Endothelial cell of umbilical vein (primary cell): Measurements from ENCODE around the gene FZD10. TPM values are rescaled to one million over a fixed set of nuclear protein-coding genes. Genes with fewer than 3 reads are reported as not detected.

Experiments used
- BruUV-seq: library from RNA; stranded (reverse); fragments of 400-500 nt; replicated peaks from 2 replicates; lab custom pipeline; 2021; lab: Mats Ljungman, UMichigan
- CTCF ChIA-PET: fragments of 300-600, 350-600 bp; sonication (Branson Sonifier 250); formaldehyde crosslinking; loops from one replicate; lab custom pipeline; 2021; ENCODE audit warnings: antibody characterized with exemption, inconsistent platforms; lab: Charles Lee
- POLR2A ChIA-PET: fragments of 300-600, 350-600 bp; sonication (Branson Sonifier 250); formaldehyde crosslinking; loops from one replicate; lab custom pipeline; 2021; ENCODE audit warnings: antibody characterized with exemption, inconsistent platforms; lab: Charles Lee
- DNase-seq: peaks from one replicate; pipeline ENCODE4 v3.0.0-alpha.2; 2011; ENCODE audit warnings: low read depth, low spot score
- FAIRE-seq: peaks from 2 replicates; lab custom pipeline; 2011; peaks lifted over from hg19 to GRCh38; lab: Jason Lieb, UNC
- H2AFZ ChIP-seq: 2 replicates; pipeline ENCODE4 v1.6.0; 2012; ENCODE audit warnings: low read depth, low read length, control low read depth, inconsistent platforms
- H3K27ac ChIP-seq: 2 replicates; pipeline ENCODE4 v1.5.1; 2011; ENCODE audit warnings: low read depth, mild to moderate bottlenecking, control low read depth, low read length, moderate library complexity; ENCODE audit not compliant: insufficient read depth
- H3K27me3 ChIP-seq, 2 experiments: 2 replicates each; pipeline versions ENCODE4 v1.6.0 to v1.6.1; 2011; ENCODE audit warnings: low read length in 2 of 2, mixed read lengths in 1 of 2; ENCODE audit not compliant: control insufficient read depth in 2 of 2, insufficient read depth in 2 of 2
- H3K36me3 ChIP-seq, 2 experiments: 2 replicates in 1 of 2; 3 replicates in 1 of 2; pipeline ENCODE4 v1.5.1; 2011; ENCODE audit warnings: low read length in 2 of 2, mild to moderate bottlenecking in 1 of 2, moderate library complexity in 1 of 2; ENCODE audit not compliant: control insufficient read depth in 2 of 2, insufficient read depth in 2 of 2; ENCODE audit errors: extremely low read depth in 1 of 2
- H3K4me1 ChIP-seq: 3 replicates; pipeline ENCODE4 v1.5.1; 2011; ENCODE audit warnings: mild to moderate bottlenecking, low read length; ENCODE audit not compliant: control insufficient read depth, insufficient read depth; ENCODE audit errors: extremely low read depth
- H3K4me2 ChIP-seq: 2 replicates; pipeline ENCODE4 v1.6.1; 2011; ENCODE audit warnings: low read length, control low read depth, mixed read lengths; ENCODE audit not compliant: insufficient read depth
- H3K4me3 ChIP-seq, 3 experiments: fragments of 200-600 bp in 1 of 3; sonication (generic), shearing (Covaris generic) in 1 of 3; replicated peaks in 1 of 3; 2 replicates each; pipeline ENCODE4 v1.5.1; 2011 to 2016; ENCODE audit warnings: control low read depth in 3 of 3, low read length in 3 of 3, mild to moderate bottlenecking in 2 of 3, inconsistent platforms in 1 of 3, low read depth in 1 of 3, moderate library complexity in 1 of 3; ENCODE audit not compliant: insufficient read depth in 1 of 3
- H3K79me2 ChIP-seq: 2 replicates; pipeline ENCODE4 v1.6.0; 2012; ENCODE audit warnings: low read length, inconsistent platforms; ENCODE audit not compliant: control insufficient read depth, insufficient read depth
- H3K9ac ChIP-seq: replicated peaks from 2 replicates; pipeline ENCODE3; 2011; ENCODE audit warnings: low read length, control low read depth; ENCODE audit not compliant: insufficient read depth; ENCODE audit errors: extremely low read depth
- H3K9me1 ChIP-seq: replicated peaks from 3 replicates; pipeline ENCODE4 v1.6.0; 2011; ENCODE audit warnings: mild to moderate bottlenecking, low read length; ENCODE audit not compliant: control insufficient read depth, insufficient read depth; ENCODE audit errors: extremely low read depth
- H3K9me3 ChIP-seq: replicated peaks from 2 replicates; pipeline ENCODE4 v1.5.1; 2012; ENCODE audit warnings: low read length, inconsistent platforms; ENCODE audit not compliant: control insufficient read depth, insufficient read depth
- H4K20me1 ChIP-seq: replicated peaks from 2 replicates; pipeline ENCODE3; 2011; ENCODE audit warnings: mild to moderate bottlenecking, low read length; ENCODE audit not compliant: control insufficient read depth, insufficient read depth; ENCODE audit errors: extremely low read depth
- EZH2 ChIP-seq: IDR thresholded peaks from 2 replicates; pipeline ENCODE4 v1.6.1; 2012; ENCODE audit warnings: borderline replicate concordance, low read depth, mild to moderate bottlenecking, moderate library complexity, low read length, inconsistent platforms; ENCODE audit not compliant: severe bottlenecking
- FOS ChIP-seq: IDR thresholded peaks from 2 replicates; pipeline ENCODE4 v1.6.1; 2011; ENCODE audit warnings: mild to moderate bottlenecking, low read length, moderate library complexity, borderline replicate concordance; ENCODE audit not compliant: insufficient read depth
- GATA2 ChIP-seq: IDR thresholded peaks from 2 replicates; pipeline ENCODE4 v1.7.0; 2011; ENCODE audit warnings: low read depth, mild to moderate bottlenecking, moderate library complexity, mixed read lengths, low read length; ENCODE audit not compliant: insufficient read length, insufficient read depth
- JUN ChIP-seq: IDR thresholded peaks from 2 replicates; pipeline ENCODE4 v1.6.1; 2011; ENCODE audit warnings: borderline replicate concordance, low read depth; ENCODE audit not compliant: insufficient read length, insufficient read depth
- MYC ChIP-seq: IDR thresholded peaks from one replicate; pipeline ENCODE4 v1.6.1; 2011; ENCODE audit warnings: mild to moderate bottlenecking, low read depth, low read length
- POLR2A ChIP-seq: IDR thresholded peaks from 2 replicates; pipeline ENCODE4 v1.6.1; 2012; ENCODE audit warnings: low read depth, mild to moderate bottlenecking, control low read depth, low read length
- POLR2AphosphoS5 ChIP-seq: IDR thresholded peaks from 2 replicates; pipeline ENCODE4 v1.6.1; 2012; ENCODE audit warnings: low read depth, mild to moderate bottlenecking, control low read depth, low read length, moderate library complexity; ENCODE audit not compliant: insufficient read depth
- dilution Hi-C: fragments of 300-500 bp; cut with MboI; formaldehyde crosslinking; loops from one replicate; pipeline ENCODE4 v1.15.0; 2019; ENCODE audit warnings: low sequenced_read_pairs; ENCODE audit not compliant: extremely low pct_ligation_motif_present
- intact Hi-C: fragments of 100-400 bp; cut with micrococcal nuclease; formaldehyde crosslinking; loops from one replicate; pipeline ENCODE4 v1.10.0; 2022
- polyA plus RNA-seq, 4 experiments: library from polyadenylated mRNA; depleted of rRNA in 3 of 4; stranded (reverse) in 3 of 4; unstranded in 1 of 4; fragments of >200 nt; gene quantifications; 2 replicates each; pipeline versions ENCODE4 v1.2.1 to v1.2.3, GENCODE V29; 2011 to 2012; ENCODE audit warnings: missing spikeins in 1 of 4
- total RNA-seq: library from RNA; stranded (reverse); gene quantifications from 2 replicates; pipeline ENCODE4 v1.2.3, GENCODE V29; 2021
- TF ChIP-seq, protein P1 (sequence below): IDR thresholded peaks from 2 replicates; pipeline ENCODE4 v1.6.1; 2011; ENCODE audit not compliant: insufficient read depth, insufficient read length
- TF ChIP-seq, protein P2 (sequence below), 2 donors: IDR thresholded peaks; 1 replicate in 1 of 2; 2 replicates in 1 of 2; pipeline ENCODE4 v1.5.1; 2011; ENCODE audit warnings: low read length in 2 of 2, mild to moderate bottlenecking in 2 of 2, moderate library complexity in 2 of 2, control low read depth in 1 of 2, inconsistent platforms in 1 of 2, low read depth in 1 of 2; ENCODE audit not compliant: insufficient read depth in 1 of 2; ENCODE audit errors: extremely low read depth in 1 of 2

FZD10 gene
- total and polyA plus RNA-seq, 2 donors (not counting 3 experiments of a cell fraction or from before 2014, with no cell fraction given): not detected

DNA sequence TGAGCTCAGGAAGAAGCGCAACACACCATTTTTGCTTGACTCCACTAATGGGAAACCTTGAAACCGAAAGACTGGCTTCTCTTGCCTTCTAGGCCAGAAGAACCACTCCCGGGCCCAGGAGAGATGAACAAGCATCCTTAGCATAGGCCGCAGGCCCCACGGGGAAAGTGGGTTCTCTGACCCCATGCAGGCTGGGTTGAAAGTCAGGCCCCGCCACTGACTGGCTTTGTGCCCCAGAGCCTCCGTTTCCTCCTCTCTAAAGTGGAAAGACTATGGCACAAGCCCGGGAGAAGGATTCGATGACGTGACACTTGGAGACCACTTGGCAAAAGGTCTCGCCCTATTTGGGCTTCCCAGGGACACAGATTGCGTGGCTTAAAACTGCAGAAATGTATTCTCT, 9.9 kb upstream of the FZD10 start:
- CTCF ChIA-PET: no interaction called here
- no TSS peak for BruUV-seq
- no peaks in the 10 kb centered on the region for H3K36me3 ChIP-seq

More for the DNA sequence above, 9.9 kb upstream of the FZD10 start:
- Histone ChIP-seq H2AFZ (no peak overlapping the region), H3K4me1 (no peaks in the 10 kb centered on the region), H3K9ac (no peak overlapping the region), H3K27me3 (no peaks in the 10 kb centered on the region), H3K4me3 (no peak overlapping the region), H3K9me3 (no peaks in the 10 kb centered on the region), H3K79me2 (no peaks in the 10 kb centered on the region), H3K9me1 (no peaks in the 10 kb centered on the region), H4K20me1 (no peaks in the 10 kb centered on the region), H3K27ac (no peak overlapping the region), H3K4me2 (no peak overlapping the region)
- intact Hi-C loops (no loop called here), dilution Hi-C loops (no loop called here)
- POLR2A ChIA-PET: no interaction called here
- DNase-seq: no peak
- no peak for FAIRE-seq
- TF ChIP-seq, protein P1, sequence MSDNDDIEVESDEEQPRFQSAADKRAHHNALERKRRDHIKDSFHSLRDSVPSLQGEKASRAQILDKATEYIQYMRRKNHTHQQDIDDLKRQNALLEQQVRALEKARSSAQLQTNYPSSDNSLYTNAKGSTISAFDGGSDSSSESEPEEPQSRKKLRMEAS: no peak
- TF ChIP-seq EZH2 (no peak), JUN (no peak), POLR2AphosphoS5 (no peak), POLR2A (no peak), MYC (no peak), GATA2 (no peak), FOS (no peak)
- TF ChIP-seq, protein P2, sequence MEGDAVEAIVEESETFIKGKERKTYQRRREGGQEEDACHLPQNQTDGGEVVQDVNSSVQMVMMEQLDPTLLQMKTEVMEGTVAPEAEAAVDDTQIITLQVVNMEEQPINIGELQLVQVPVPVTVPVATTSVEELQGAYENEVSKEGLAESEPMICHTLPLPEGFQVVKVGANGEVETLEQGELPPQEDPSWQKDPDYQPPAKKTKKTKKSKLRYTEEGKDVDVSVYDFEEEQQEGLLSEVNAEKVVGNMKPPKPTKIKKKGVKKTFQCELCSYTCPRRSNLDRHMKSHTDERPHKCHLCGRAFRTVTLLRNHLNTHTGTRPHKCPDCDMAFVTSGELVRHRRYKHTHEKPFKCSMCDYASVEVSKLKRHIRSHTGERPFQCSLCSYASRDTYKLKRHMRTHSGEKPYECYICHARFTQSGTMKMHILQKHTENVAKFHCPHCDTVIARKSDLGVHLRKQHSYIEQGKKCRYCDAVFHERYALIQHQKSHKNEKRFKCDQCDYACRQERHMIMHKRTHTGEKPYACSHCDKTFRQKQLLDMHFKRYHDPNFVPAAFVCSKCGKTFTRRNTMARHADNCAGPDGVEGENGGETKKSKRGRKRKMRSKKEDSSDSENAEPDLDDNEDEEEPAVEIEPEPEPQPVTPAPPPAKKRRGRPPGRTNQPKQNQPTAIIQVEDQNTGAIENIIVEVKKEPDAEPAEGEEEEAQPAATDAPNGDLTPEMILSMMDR (IDR thresholded peaks at IDR 0.05; ENCODE audit: extremely low read depth in 1 of 2, insufficient read depth in 1 of 2, low read depth in 1 of 2, low read length in 2 of 2): no peak
